ENCODE measurements around the gene TENM4. TPM values are rescaled to one million over a fixed set of nuclear protein-coding genes. Genes with fewer than 3 reads are reported as not detected.

The TENM4 gene
- total and polyA plus RNA-seq, 4 donors: 24.8 to 70.5 (median 38.1) TPM

GRCh38 chr11:78655561-78655960 is 785.3 kb downstream of the TENM4 start:
- H3K36me3 ChIP-seq (ENCODE audit: control insufficient read depth, insufficient read depth, low read length): peaks cover 37% of the 10 kb centered on the region
- H3K27me3 ChIP-seq (ENCODE audit: control insufficient read depth, insufficient read depth, low read length): no peaks in the 10 kb centered on the region
- no peaks in the 10 kb centered on the region for H3K9me3 ChIP-seq (ENCODE audit: control insufficient read depth, insufficient read depth, low read length)
- WGBS (ENCODE audit: insufficient coverage): 100% methylated on average over 5 of the region's 5 CpGs
- peaks cover 21% of the 10 kb centered on the region for H3K4me1 ChIP-seq (ENCODE audit: control insufficient read depth, insufficient read depth, low read length)
- no peak overlapping the region for H3K27ac ChIP-seq (ENCODE audit: low read depth, low read length)
- DNase-seq (ENCODE audit: low read depth in 4 of 6, low spot score in 6 of 6): no peak
- no peak overlapping the region for H3K4me3 ChIP-seq (ENCODE audit: low read depth, low read length)

GRCh38 chr11:78654866-78655265 is 786.0 kb downstream of the TENM4 start:
- Histone ChIP-seq H3K27me3 (ENCODE audit: control insufficient read depth, insufficient read depth, low read length) (no peaks in the 10 kb centered on the region), H3K27ac (ENCODE audit: low read depth, low read length) (no peak overlapping the region), H3K9me3 (ENCODE audit: control insufficient read depth, insufficient read depth, low read length) (no peaks in the 10 kb centered on the region), H3K4me3 (ENCODE audit: low read depth, low read length) (no peak overlapping the region), H3K4me1 (ENCODE audit: control insufficient read depth, insufficient read depth, low read length) (peaks cover 14% of the 10 kb centered on the region), H3K36me3 (ENCODE audit: control insufficient read depth, insufficient read depth, low read length) (peaks cover 33% of the 10 kb centered on the region)
- 100% methylated on average over 2 of the region's 5 CpGs for WGBS (ENCODE audit: insufficient coverage)
- DNase-seq (ENCODE audit: low read depth in 4 of 6, low spot score in 6 of 6): no peak

GRCh38 chr11:78654071-78654470 is 786.8 kb downstream of the TENM4 start:
- DNase-seq (ENCODE audit: low read depth in 4 of 6, low spot score in 6 of 6): no peak
- Histone ChIP-seq H3K9me3 (ENCODE audit: control insufficient read depth, insufficient read depth, low read length) (no peaks in the 10 kb centered on the region), H3K27ac (ENCODE audit: low read depth, low read length) (no peak overlapping the region), H3K4me3 (ENCODE audit: low read depth, low read length) (no peak overlapping the region), H3K27me3 (ENCODE audit: control insufficient read depth, insufficient read depth, low read length) (no peaks in the 10 kb centered on the region), H3K36me3 (ENCODE audit: control insufficient read depth, insufficient read depth, low read length) (peaks cover 26% of the 10 kb centered on the region), H3K4me1 (ENCODE audit: control insufficient read depth, insufficient read depth, low read length) (peaks cover 8% of the 10 kb centered on the region)
- 49% methylated on average over 3 of the region's 3 CpGs for WGBS (ENCODE audit: insufficient coverage)

DNA sequence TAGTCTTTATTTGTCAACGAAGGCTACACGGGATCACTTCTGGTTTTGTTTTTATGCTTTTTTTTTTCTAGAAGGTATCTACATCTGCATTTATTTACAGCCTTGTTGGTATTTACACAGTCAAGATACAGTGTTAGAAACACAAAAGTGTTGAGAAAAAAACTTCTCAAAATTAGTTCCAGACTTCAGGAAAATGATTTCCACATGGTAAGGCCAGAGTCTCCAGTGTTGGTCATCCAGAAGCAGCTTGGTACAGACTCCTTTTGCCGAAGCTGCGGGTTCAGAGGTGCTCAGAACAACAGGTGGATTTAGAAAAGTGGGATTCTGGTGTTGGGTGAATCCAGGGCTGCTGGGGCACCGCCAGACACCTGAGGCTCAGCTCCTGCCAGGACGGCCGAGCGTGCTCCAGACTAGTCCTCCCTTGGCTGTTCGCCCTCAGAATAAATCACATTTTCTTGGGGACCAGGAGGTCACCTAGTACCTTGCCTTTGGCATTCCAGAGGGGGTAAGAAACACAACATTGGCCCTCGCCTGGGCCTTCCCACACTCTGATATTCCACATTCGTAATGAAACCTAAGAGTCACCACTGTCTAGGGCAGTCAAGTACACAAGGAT is 787.4 kb downstream of the TENM4 start:
- no peak for DNase-seq (ENCODE audit: low read depth in 4 of 6, low spot score in 6 of 6)
- 83% methylated on average over 7 of the region's 11 CpGs for WGBS (ENCODE audit: insufficient coverage)
- no peaks in the 10 kb centered on the region for H3K27me3 ChIP-seq (ENCODE audit: control insufficient read depth, insufficient read depth, low read length)
- peaks cover 25% of the 10 kb centered on the region for H3K36me3 ChIP-seq (ENCODE audit: control insufficient read depth, insufficient read depth, low read length)
- H3K9me3 ChIP-seq (ENCODE audit: control insufficient read depth, insufficient read depth, low read length): no peaks in the 10 kb centered on the region
- no peak overlapping the region for H3K27ac ChIP-seq (ENCODE audit: low read depth, low read length)
- no peak overlapping the region for H3K4me3 ChIP-seq (ENCODE audit: low read depth, low read length)
- peaks cover 8% of the 10 kb centered on the region for H3K4me1 ChIP-seq (ENCODE audit: control insufficient read depth, insufficient read depth, low read length)

DNA sequence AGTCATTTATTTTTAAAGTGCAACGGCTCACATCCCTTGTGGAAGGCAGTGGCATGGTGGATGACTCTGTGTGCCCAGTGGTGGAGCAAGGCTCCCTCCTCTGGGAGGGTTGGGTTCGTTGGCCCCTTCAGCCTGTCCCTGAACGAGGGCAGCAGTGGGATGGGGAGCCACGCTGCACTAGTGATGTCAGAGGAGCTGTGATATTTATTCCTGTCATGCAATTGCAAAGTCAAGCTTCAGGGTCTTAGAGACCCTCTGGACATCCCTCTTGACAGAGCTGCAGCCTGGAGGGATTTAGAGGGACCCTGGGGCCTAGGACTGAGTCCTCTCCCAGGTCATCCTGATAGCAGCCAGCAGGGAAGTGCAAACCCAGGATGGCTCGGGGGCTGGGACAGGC is 788.0 kb downstream of the TENM4 start:
- 68% methylated on average over 4 of the region's 5 CpGs for WGBS (ENCODE audit: insufficient coverage)
- H3K9me3 ChIP-seq (ENCODE audit: control insufficient read depth, insufficient read depth, low read length): no peaks in the 10 kb centered on the region

DNA sequence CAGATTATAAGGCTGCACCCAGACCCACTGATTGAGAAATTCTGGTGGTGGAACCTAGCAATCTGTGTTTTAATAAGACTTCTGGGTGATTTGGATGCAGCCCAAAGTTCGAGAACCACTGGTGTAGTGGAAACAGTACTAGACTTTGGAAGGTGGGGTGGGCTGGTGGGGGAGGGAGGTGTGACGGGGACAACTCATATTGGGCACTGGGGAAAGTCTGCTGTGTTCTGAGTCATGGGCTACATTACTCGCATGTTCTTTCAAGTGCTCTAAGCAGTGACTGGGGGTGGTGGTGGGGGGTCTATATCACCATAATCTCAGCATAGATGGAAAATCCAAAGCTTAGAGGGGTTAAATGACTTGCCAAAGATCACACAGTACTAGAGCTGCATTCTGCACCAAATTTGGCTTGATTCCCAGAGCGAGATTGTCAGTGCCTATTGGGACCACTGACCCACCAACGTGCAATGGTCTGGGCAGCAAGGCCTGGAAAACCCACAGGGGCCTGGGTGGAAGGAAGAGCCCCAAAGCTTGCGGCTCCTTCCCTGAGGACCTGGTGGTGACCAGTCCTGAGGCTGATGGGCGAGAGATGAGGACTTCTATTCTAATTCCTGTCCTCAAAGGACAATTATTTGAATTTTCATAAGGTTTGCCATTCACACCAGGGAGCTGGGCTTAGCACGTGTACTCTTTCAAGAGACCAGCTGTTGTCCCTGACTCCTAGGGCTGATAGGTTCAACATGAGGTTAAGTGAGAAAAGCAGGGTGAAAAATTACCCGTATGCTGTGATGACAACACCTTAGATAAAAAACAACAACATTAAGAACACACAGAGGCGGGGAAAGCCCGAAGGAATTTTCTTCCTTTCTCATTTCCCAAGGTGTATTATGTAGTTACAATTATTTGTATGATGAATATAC is 788.6 kb downstream of the TENM4 start:
- Histone ChIP-seq H3K36me3 (ENCODE audit: control insufficient read depth, insufficient read depth, low read length) (peaks cover 19% of the 10 kb centered on the region), H3K27me3 (ENCODE audit: control insufficient read depth, insufficient read depth, low read length) (no peaks in the 10 kb centered on the region)
- 74% methylated on average over 5 of the region's 11 CpGs for WGBS (ENCODE audit: insufficient coverage)

More for the DNA sequence above, 788.0 kb downstream of the TENM4 start:
- no peak for DNase-seq (ENCODE audit: low read depth in 4 of 6, low spot score in 6 of 6)
- Histone ChIP-seq H3K27ac (ENCODE audit: low read depth, low read length) (no peak overlapping the region), H3K36me3 (ENCODE audit: control insufficient read depth, insufficient read depth, low read length) (peaks cover 19% of the 10 kb centered on the region), H3K27me3 (ENCODE audit: control insufficient read depth, insufficient read depth, low read length) (no peaks in the 10 kb centered on the region), H3K4me3 (ENCODE audit: low read depth, low read length) (no peak overlapping the region), H3K4me1 (ENCODE audit: control insufficient read depth, insufficient read depth, low read length) (peaks cover 8% of the 10 kb centered on the region)

DNA sequence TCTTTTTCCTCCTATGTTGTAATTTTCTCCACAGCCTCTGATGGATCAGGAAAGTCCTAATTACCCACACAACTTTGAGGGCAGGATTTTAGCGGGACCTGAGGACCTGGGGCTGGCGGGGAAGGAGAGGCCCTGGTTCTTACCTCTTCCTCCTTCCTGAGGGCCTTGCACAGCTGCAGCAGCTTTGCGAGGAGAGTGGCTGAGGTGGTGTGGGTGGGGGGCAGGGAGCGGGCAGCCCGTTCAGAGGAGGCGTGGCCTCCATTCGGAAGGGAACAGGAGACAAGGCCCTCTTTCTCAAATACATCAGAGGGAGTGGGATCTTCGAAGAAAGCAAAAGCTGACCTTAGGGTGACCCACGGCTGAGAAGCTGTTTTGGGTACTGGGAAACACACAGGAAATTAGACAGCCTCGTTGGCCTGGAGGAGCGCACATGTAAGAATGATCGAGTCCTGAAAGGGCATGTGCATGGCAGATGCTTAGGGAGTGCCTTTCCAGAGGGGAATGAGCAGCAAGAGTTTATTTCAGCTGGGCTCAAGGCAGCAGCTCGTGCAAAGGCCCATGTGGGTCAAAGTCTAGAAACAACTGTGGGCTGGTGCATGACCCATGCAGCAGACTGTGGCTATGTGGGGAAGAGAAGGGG is 789.6 kb downstream of the TENM4 start:
- H3K27ac ChIP-seq (ENCODE audit: low read depth, low read length): no peak overlapping the region
- 43% methylated on average over 9 of the region's 13 CpGs for WGBS (ENCODE audit: insufficient coverage)
- no peaks in the 10 kb centered on the region for H3K27me3 ChIP-seq (ENCODE audit: control insufficient read depth, insufficient read depth, low read length)
- H3K4me1 ChIP-seq (ENCODE audit: control insufficient read depth, insufficient read depth, low read length): peaks cover 7% of the 10 kb centered on the region
- peaks cover 12% of the 10 kb centered on the region for H3K36me3 ChIP-seq (ENCODE audit: control insufficient read depth, insufficient read depth, low read length)
- H3K4me3 ChIP-seq (ENCODE audit: low read depth, low read length): no peak overlapping the region
- DNase-seq (ENCODE audit: low read depth in 4 of 6, low spot score in 6 of 6): no peak
- no peaks in the 10 kb centered on the region for H3K9me3 ChIP-seq (ENCODE audit: control insufficient read depth, insufficient read depth, low read length)

More for the DNA sequence above, 788.6 kb downstream of the TENM4 start:
- Histone ChIP-seq H3K4me3 (ENCODE audit: low read depth, low read length) (no peak overlapping the region), H3K4me1 (ENCODE audit: control insufficient read depth, insufficient read depth, low read length) (peaks cover 8% of the 10 kb centered on the region), H3K27ac (ENCODE audit: low read depth, low read length) (no peak overlapping the region), H3K9me3 (ENCODE audit: control insufficient read depth, insufficient read depth, low read length) (no peaks in the 10 kb centered on the region)
- DNase-seq (ENCODE audit: low read depth in 4 of 6, low spot score in 6 of 6): no peak

DNA sequence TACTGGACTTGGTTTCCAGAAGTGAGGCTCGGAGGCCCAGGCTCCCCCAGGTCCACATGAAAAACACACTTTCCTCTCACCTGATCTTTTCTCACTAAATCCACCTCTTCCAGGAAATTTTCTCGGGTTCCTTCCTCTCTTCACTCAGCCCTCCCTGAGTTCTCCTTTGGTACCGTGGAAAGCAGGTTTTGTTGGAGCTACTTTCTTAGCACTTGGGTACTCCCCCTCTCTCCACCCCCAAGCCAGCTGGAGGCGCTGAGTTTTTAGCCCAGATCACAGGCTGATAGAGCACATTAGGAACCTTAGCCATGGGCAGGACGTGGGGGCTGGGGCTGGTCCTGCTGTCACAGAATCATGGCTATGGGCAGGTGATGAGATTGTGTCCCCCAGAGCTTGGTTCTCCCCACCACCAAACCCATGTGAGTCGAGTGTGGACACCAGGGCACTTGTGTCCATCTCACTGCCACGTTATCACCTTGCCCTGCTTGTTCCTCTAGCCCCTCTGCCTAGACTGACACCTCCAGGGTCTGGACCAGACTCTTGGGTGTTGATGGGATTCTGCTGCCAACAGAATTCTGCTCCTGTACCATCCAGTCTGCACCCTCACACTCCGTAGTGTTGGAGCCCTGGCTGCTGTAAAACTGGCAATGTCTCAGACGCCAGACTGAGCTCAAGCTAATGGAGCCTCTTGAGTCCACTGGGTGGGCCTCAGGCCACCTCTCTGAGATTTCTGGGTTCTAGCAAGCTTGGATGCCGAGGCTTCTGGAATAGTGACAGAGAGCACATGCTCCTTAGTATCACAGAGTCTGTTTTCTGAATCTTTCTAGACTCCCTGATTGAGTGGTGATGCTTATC is 791.2 kb downstream of the TENM4 start:
- 92% methylated on average over 7 of the region's 10 CpGs for WGBS (ENCODE audit: insufficient coverage)
- no peak for DNase-seq (ENCODE audit: low read depth in 4 of 6, low spot score in 6 of 6)
- no peak overlapping the region for H3K4me3 ChIP-seq (ENCODE audit: low read depth, low read length)
- no peaks in the 10 kb centered on the region for H3K9me3 ChIP-seq (ENCODE audit: control insufficient read depth, insufficient read depth, low read length)
- H3K27me3 ChIP-seq (ENCODE audit: control insufficient read depth, insufficient read depth, low read length): no peaks in the 10 kb centered on the region
- peaks cover 12% of the 10 kb centered on the region for H3K4me1 ChIP-seq (ENCODE audit: control insufficient read depth, insufficient read depth, low read length)
- H3K36me3 ChIP-seq (ENCODE audit: control insufficient read depth, insufficient read depth, low read length): peaks cover 3% of the 10 kb centered on the region
- H3K27ac ChIP-seq (ENCODE audit: low read depth, low read length): no peak overlapping the region
